ENCODE data around the gene MAP2. TPM values are rescaled to one million over a fixed set of nuclear protein-coding genes. Genes with fewer than 3 reads are reported as not detected.
A peak's percentile ranks its signal among the peaks of the same experiment; 100 is the strongest.

Gene MAP2
- total and polyA plus RNA-seq, 2 of the 13 experiments (the other 11 are each of a cell fraction or from before 2014, with no cell fraction given) = 0.08 TPM; not detected in 1

GRCh38 chr2:209423562-209424198 lies at the start of gene MAP2 (continued):
- TF ChIP-seq HMGXB4 (CRISPR knock-in tag; IDR thresholded peaks at IDR 0.05; ENCODE audit: borderline replicate concordance in 1 of 2, low read depth in 1 of 2) (peak; percentile 67 to 83), ZNF180 (CRISPR knock-in tag; IDR thresholded peaks at IDR 0.05; ENCODE audit: borderline replicate concordance, low read depth) (no peak), ZNF660 (CRISPR knock-in tag; IDR thresholded peaks at IDR 0.05; ENCODE audit: borderline replicate concordance, low read depth) (no peak), UBTF (CRISPR knock-in tag; IDR thresholded peaks at IDR 0.05) (peak; percentile 72; the same call in 1 of the 2 replicates), AKNA (CRISPR knock-in tag; IDR thresholded peaks at IDR 0.05; ENCODE audit: borderline replicate concordance) (no peak), FOXO4 (CRISPR knock-in tag; conservative IDR thresholded peaks at IDR 0.05) (no peak), RNF2 (conservative IDR thresholded peaks at IDR 0.05; ENCODE audit: low read depth) (0 out of 2 replicates have a peak, but pooled peaks have one; percentile 46), CREB3 (CRISPR knock-in tag; IDR thresholded peaks at IDR 0.05) (no peak), ZSCAN31 (CRISPR knock-in tag; IDR thresholded peaks at IDR 0.05; ENCODE audit: low read depth) (0 out of 2 replicates have a peak, but pooled peaks have one; percentile 38), TFDP1 (CRISPR knock-in tag; IDR thresholded peaks at IDR 0.05; ENCODE audit: borderline replicate concordance) (peak; percentile 59; the same call in 1 of the 2 replicates), MEIS2 (CRISPR knock-in tag; IDR thresholded peaks at IDR 0.05) (peak; percentile 65; the same call in 1 of the 2 replicates), NFKB2 (CRISPR knock-in tag; IDR thresholded peaks at IDR 0.05; ENCODE audit: borderline replicate concordance) (0 out of 2 replicates have a peak, but pooled peaks have one; percentile 30), BORCS8-MEF2B (CRISPR knock-in tag; IDR thresholded peaks at IDR 0.05) (peak; percentile 66; the same call in 1 of the 2 replicates), ZIK1 (CRISPR knock-in tag; IDR thresholded peaks at IDR 0.05; ENCODE audit: borderline replicate concordance, low read depth) (peak; percentile 82; the same call in 1 of the 2 replicates)

Data from HepG2 (cell line).